Right lobe of liver (tissue), 6 donors: ENCODE measurements around the gene DOLK. TPM values are rescaled to one million over a fixed set of nuclear protein-coding genes. Genes with fewer than 3 reads are reported as not detected.

Source experiments
- ATAC-seq, 4 donors: fragments of 200-7000 bp; cut with Tn5 transposase; one replicate each; pipeline ENCODE4 v1.9.1; 2020; ENCODE audit warnings: mild to moderate bottlenecking in 4 of 4, moderate library complexity in 4 of 4
- DNase-seq, 3 donors: peaks; one replicate each; pipeline ENCODE4 v3.0.0-alpha.2; 2020
- H3K27ac ChIP-seq, 3 donors: fragments of 200-600 bp; one replicate each; pipeline ENCODE4 v1.8.0; 2022
- H3K27me3 ChIP-seq, 2 donors: fragments of 200-600 bp; one replicate each; pipeline ENCODE4 v1.8.0; 2022
- H3K36me3 ChIP-seq, 4 donors: fragments of 200-600 bp; sonication (generic) in 1 of 4; one replicate each; pipeline versions ENCODE4 v1.5.1 to v1.8.0; 2017 to 2022; ENCODE audit warnings: control low read depth in 1 of 4
- H3K4me1 ChIP-seq, 4 donors: fragments of 200-600 bp; sonication (generic) in 1 of 4; one replicate each; pipeline versions ENCODE4 v1.5.1 to v1.8.0; 2017 to 2022; ENCODE audit warnings: control low read depth in 1 of 4
- H3K4me3 ChIP-seq, 3 donors: fragments of 200-600 bp; one replicate each; pipeline ENCODE4 v1.8.0; 2022
- H3K9me3 ChIP-seq, 4 donors: fragments of 200-600 bp; sonication (generic) in 1 of 4; one replicate each; pipeline versions ENCODE4 v1.5.1 to v1.8.0; 2017 to 2022; ENCODE audit warnings: control low read depth in 1 of 4
- CTCF ChIP-seq, 4 donors: fragments of 200-600 bp in 3 of 4; fragments of 450-650 bp in 1 of 4; IDR thresholded peaks; one replicate each; pipeline versions ENCODE4 v1.5.1 to v1.8.0; 2016 to 2022; ENCODE audit warnings: antibody characterized with exemption in 4 of 4, mild to moderate bottlenecking in 2 of 4
- POLR2A ChIP-seq: fragments of 450-650 bp; IDR thresholded peaks from one replicate; pipeline ENCODE4 v1.6.1; 2017; ENCODE audit warnings: antibody characterized with exemption, mild to moderate bottlenecking
- WGBS: methylation state at CpG from one replicate; pipeline ENCODE4 v1.1.6; 2018; ENCODE audit warnings: low coverage, low lambda C conversion rate; ENCODE audit not compliant: insufficient coverage; ENCODE audit errors: missing lambda C conversion rate; 5-methylcytosine and 5-hydroxymethylcytosine counted together
- intact Hi-C, 2 donors: fragments of 100-400 bp; cut with DNase I; formaldehyde crosslinking; loops; one replicate each; pipeline versions ENCODE4 v1.11.2 to v1.14.1; 2022
- total RNA-seq, 6 experiments: library from RNA; depleted of rRNA in 2 of 6; stranded (reverse); fragments of >200 nt in 2 of 6; fragmentation: NEBNext Ultra II Directional in 3 of 6; extraction: Animal tissue kit (Norgen Biotek cat#: 25700) in 3 of 6; gene quantifications; one replicate each; pipeline versions ENCODE4 v1.1.0 to v1.2.4, GENCODE V29; 2016 to 2023
- donor health status: DM: no; HTN: yes; CAD: no.
- donor health status: DM: no; HTN: no; CAD: no.
- donor health status: DM: no; HTN: no; CAD: no.
- donor health status: DM: no; HTN: yes; CAD: no.
- donor health status: DM: no; HTN: yes; CAD: no.

DOLK gene
- total RNA-seq, 6 experiments from 2014 or later, result 6.6 to 17.3 (median 8.4) TPM

GRCh38 chr9:128933731-128934130 lies 13.7 kb downstream of the DOLK start:
- Histone ChIP-seq H3K4me1 (no peaks in the 10 kb centered on the region), H3K4me3 (no peak overlapping the region), H3K9me3 (no peaks in the 10 kb centered on the region), H3K36me3 (peaks cover 0 to 24% (median 4%) of the 10 kb centered on the region in 4 donors), H3K27ac (no peak overlapping the region), H3K27me3 (no peaks in the 10 kb centered on the region)
- TF ChIP-seq CTCF (IDR thresholded peaks at IDR 0.05) (no peak), POLR2A (no peak)
- intact Hi-C loops, result no loop called here
- DNase-seq, result peak in 1 of 3 donors; percentile 19
- no peak for ATAC-seq
- WGBS, result 93% methylated on average over 3 of the region's 5 CpGs

- no peak overlapping the region for H3K27ac ChIP-seq
- TF ChIP-seq POLR2A (no peak), CTCF (IDR thresholded peaks at IDR 0.05) (no peak)
- no peak overlapping the region for H3K4me3 ChIP-seq
- WGBS, result 81% methylated on average over 4 of the region's 4 CpGs
- DNase-seq, result no peak
- no peaks in the 10 kb centered on the region for H3K27me3 ChIP-seq
- peaks cover 0 to 15% (median 0%) of the 10 kb centered on the region in 4 donors for H3K4me1 ChIP-seq
- intact Hi-C loops, result no loop called here
- H3K9me3 ChIP-seq, result no peaks in the 10 kb centered on the region
- peaks cover 0 to 11% (median under 1%) of the 10 kb centered on the region in 4 donors for H3K36me3 ChIP-seq
- ATAC-seq, result no peak
Observed at GRCh38 chr9:128929560-128929959, 17.8 kb downstream of the DOLK start.

GRCh38 chr9:128928624-128929023 lies 18.8 kb downstream of the DOLK start:
- no peak overlapping the region for H3K27ac ChIP-seq
- peaks cover 0 to 5% (median 0%) of the 10 kb centered on the region in 4 donors for H3K36me3 ChIP-seq
- TF ChIP-seq CTCF (IDR thresholded peaks at IDR 0.05) (no peak), POLR2A (no peak)
- no peaks in the 10 kb centered on the region for H3K9me3 ChIP-seq
- intact Hi-C loops, result no loop called here
- DNase-seq (no peak), ATAC-seq (no peak)
- H3K4me3 ChIP-seq, result no peak overlapping the region
- H3K4me1 ChIP-seq, result peaks cover 0 to 15% (median 0%) of the 10 kb centered on the region in 4 donors
- WGBS, result 71% methylated on average over 2 of the region's 2 CpGs
- H3K27me3 ChIP-seq, result no peaks in the 10 kb centered on the region

GRCh38 chr9:128927731-128928411 lies 19.5 kb downstream of the DOLK start:
- intact Hi-C loops, result no loop called here
- no peak overlapping the region for H3K4me3 ChIP-seq
- H3K4me1 ChIP-seq, result peaks cover 0 to 15% (median 0%) of the 10 kb centered on the region in 4 donors
- no peaks in the 10 kb centered on the region for H3K9me3 ChIP-seq
- 16% methylated on average over 10 of the region's 10 CpGs for WGBS
- no peaks in the 10 kb centered on the region for H3K36me3 ChIP-seq
- no peaks in the 10 kb centered on the region for H3K27me3 ChIP-seq
- H3K27ac ChIP-seq, result peak overlapping the region in 1 of 3 donors; percentile 33
- ATAC-seq (peak; percentile 86 to 95 (median 94)), DNase-seq (peak in 2 of 3 donors; percentile 56 to 64)
- TF ChIP-seq POLR2A (no peak), CTCF (IDR thresholded peaks at IDR 0.05) (peak; percentile 86 to 89 (median 87))
